ENCODE data around the gene ESRRA. TPM values are rescaled to one million over a fixed set of nuclear protein-coding genes. Genes with fewer than 3 reads are reported as not detected.

ESRRA gene
- total RNA-seq, 4 donors from 2014 or later: 26.0 to 39.3 (median 28.7) TPM

DNA sequence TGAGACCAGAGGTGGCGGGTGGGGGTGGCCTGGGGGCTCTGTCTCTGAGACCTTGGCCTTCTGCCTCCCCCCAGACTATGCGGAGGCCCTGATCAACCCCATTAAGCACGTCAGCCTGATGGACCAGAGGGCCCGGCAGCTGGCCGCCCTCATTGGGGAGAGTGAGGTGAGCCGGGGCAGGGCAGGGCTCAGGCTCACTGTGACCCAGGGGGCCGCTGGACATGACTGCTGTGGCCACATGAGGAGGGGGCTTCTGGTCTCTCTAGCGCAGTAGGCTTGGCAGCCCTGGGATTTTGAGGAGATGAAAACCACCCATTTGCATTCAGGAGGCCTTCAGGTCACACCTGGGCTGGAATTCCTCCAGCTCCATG, 41.4 kb upstream of the ESRRA start:
- H3K36me3 ChIP-seq: peaks cover 0 to 82% (median 3%) of the 10 kb centered on the region in 3 donors
- H3K9me3 ChIP-seq: no peaks in the 10 kb centered on the region
- no peak overlapping the region for H3K4me3 ChIP-seq
- 79 to 87% methylated on average over 8 of the region's 8 CpGs for WGBS, 2 donors
- DNase-seq (ENCODE audit: low spot score in 2 of 2): no peak
- TF ChIP-seq POLR2A (IDR thresholded peaks at IDR 0.05): no peak
- no peak for TF ChIP-seq EP300 (IDR thresholded peaks at IDR 0.05)
- TF ChIP-seq, protein P1, sequence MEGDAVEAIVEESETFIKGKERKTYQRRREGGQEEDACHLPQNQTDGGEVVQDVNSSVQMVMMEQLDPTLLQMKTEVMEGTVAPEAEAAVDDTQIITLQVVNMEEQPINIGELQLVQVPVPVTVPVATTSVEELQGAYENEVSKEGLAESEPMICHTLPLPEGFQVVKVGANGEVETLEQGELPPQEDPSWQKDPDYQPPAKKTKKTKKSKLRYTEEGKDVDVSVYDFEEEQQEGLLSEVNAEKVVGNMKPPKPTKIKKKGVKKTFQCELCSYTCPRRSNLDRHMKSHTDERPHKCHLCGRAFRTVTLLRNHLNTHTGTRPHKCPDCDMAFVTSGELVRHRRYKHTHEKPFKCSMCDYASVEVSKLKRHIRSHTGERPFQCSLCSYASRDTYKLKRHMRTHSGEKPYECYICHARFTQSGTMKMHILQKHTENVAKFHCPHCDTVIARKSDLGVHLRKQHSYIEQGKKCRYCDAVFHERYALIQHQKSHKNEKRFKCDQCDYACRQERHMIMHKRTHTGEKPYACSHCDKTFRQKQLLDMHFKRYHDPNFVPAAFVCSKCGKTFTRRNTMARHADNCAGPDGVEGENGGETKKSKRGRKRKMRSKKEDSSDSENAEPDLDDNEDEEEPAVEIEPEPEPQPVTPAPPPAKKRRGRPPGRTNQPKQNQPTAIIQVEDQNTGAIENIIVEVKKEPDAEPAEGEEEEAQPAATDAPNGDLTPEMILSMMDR (IDR thresholded peaks at IDR 0.05): no peak
- no peaks in the 10 kb centered on the region for H3K27me3 ChIP-seq
- peaks cover 0 to 23% (median 20%) of the 10 kb centered on the region in 4 donors for H3K4me1 ChIP-seq
- no peak overlapping the region for H3K27ac ChIP-seq

DNA sequence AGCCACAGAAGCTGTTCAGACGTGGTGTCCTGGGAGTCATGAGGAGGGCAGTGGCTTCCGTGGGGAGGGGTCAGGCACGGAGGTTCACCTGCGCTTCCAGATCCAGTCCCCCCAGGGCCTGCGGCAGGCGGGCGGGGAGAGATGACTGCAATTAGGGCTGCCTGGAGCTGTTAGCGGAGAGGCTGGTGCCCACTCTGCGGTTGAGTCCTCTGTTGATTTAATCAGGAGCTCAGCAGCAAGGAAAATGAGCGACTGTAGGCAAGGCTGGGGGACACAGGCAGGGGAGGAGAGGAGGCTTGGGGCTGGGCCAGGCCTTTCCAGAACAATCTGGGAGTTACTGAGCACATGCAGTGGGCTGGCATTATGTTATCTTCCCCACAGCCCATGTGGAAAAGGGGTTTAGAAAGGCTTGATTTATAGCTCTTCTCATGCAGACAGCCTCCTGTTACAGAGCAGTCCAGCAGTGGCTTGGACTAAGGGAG, 40.9 kb upstream of the ESRRA start:
- Histone ChIP-seq H3K27me3 (no peaks in the 10 kb centered on the region), H3K9me3 (no peaks in the 10 kb centered on the region), H3K4me1 (peaks cover 0 to 27% (median 21%) of the 10 kb centered on the region in 4 donors), H3K36me3 (peaks cover 0 to 78% (median 0%) of the 10 kb centered on the region in 3 donors), H3K27ac (no peak overlapping the region), H3K4me3 (no peak overlapping the region)
- 83 to 89% methylated on average over 10 of the region's 10 CpGs for WGBS, 2 donors
- no peak for DNase-seq (ENCODE audit: low spot score in 2 of 2)
- TF ChIP-seq, protein P1 (IDR thresholded peaks at IDR 0.05): no peak
- TF ChIP-seq POLR2A (IDR thresholded peaks at IDR 0.05): no peak
- TF ChIP-seq EP300 (IDR thresholded peaks at IDR 0.05): no peak

DNA sequence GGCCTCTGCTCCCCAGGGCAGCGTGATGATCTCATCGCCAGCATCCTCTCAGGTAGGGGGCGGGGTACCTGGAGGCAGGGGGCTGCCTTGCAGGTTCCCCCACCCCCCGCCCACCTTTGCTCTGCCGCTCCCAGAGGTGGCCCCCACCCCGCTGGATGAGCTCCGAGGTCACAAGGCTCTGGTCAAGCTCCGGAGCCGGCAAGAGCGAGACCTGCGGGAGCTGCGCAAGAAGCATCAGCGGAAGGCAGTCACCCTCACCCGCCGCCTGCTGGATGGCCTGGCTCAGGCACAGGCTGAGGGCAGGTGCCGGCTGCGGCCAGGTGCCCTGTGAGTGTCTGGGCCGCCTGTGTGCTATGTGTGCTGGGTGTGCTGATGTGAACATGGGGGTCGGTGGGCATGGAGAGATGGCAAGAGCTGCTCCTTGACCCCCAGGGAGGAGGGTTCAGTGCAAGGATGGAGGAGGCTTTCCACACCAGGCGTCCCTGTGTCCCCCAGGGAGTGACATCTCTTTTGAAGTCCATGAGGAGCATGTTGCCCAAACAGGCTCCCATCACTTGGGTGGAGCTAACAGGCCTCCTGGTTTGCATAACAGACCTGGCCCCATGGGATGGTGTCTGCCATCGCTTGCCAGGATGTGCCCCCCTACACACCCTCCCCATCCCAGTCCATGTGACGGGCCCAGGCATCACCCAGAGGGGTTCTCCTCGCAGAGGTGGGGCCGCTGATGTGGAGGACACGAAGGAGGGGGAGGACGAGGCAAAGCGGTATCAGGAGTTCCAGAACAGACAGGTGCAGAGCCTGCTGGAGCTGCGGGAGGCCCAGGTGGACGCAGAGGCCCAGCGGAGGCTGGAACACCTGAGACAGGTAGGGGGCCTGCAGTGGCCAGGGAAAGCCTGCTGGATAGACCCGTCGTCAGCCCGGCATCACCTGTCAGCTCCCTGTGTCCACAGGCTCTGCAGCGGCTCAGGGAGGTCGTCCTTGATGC, 39.9 kb upstream of the ESRRA start:
- Histone ChIP-seq H3K27ac (no peak overlapping the region), H3K4me3 (no peak overlapping the region), H3K27me3 (no peaks in the 10 kb centered on the region), H3K4me1 (peaks cover 0 to 27% (median 21%) of the 10 kb centered on the region in 4 donors), H3K9me3 (no peaks in the 10 kb centered on the region), H3K36me3 (peaks cover 0 to 67% (median 0%) of the 10 kb centered on the region in 3 donors)
- TF ChIP-seq, protein P1 (IDR thresholded peaks at IDR 0.05): no peak
- TF ChIP-seq EP300 (IDR thresholded peaks at IDR 0.05) (no peak), POLR2A (IDR thresholded peaks at IDR 0.05) (no peak)
- WGBS, 2 donors: 91% methylated on average over 33 of the region's 35 CpGs
- DNase-seq (ENCODE audit: low spot score in 2 of 2): no peak

DNA sequence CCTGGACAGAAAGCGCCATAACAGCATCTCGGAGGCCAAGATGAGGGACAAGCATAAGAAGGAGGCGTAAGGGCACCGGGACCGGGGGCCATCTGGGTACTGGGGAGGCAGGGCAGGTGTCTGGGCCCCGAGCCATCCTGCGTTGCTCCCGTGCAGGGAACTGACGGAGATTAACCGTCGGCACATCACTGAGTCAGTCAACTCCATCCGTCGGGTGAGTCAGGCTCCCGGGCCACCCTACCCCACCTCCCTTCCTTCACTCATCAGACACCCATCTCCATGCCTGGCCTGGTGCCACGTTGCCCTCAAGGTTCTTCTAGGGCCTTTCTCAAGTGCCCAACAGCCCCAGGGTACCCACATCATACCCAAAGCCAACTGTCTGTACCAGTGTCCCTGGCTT, 39.0 kb upstream of the ESRRA start:
- Histone ChIP-seq H3K36me3 (peaks cover 0 to 60% (median 0%) of the 10 kb centered on the region in 3 donors), H3K4me1 (peaks cover 0 to 27% (median 21%) of the 10 kb centered on the region in 4 donors), H3K27me3 (no peaks in the 10 kb centered on the region), H3K27ac (no peak overlapping the region), H3K9me3 (no peaks in the 10 kb centered on the region), H3K4me3 (no peak overlapping the region)
- TF ChIP-seq EP300 (IDR thresholded peaks at IDR 0.05) (no peak), POLR2A (IDR thresholded peaks at IDR 0.05) (no peak)
- TF ChIP-seq, protein P1 (IDR thresholded peaks at IDR 0.05): no peak
- 87 to 90% methylated on average over 13 to 15 of the region's 15 CpGs for WGBS, 2 donors
- no peak for DNase-seq (ENCODE audit: low spot score in 2 of 2)

Data from tibial nerve (tissue), 4 donors.